HS-5 (cell line): ENCODE data around the gene SLC49A3.
"Not testable (repeated sequence)": the region's sequence is repeated elsewhere in the genome, so short reads cannot be mapped to it uniquely, and the experiment has no call there.

Experiments
- DNase-seq: peaks from one replicate; pipeline ENCODE4 v3.0.0-alpha.2; 2012; ENCODE audit warnings: low read depth

Gene SLC49A3

DNA sequence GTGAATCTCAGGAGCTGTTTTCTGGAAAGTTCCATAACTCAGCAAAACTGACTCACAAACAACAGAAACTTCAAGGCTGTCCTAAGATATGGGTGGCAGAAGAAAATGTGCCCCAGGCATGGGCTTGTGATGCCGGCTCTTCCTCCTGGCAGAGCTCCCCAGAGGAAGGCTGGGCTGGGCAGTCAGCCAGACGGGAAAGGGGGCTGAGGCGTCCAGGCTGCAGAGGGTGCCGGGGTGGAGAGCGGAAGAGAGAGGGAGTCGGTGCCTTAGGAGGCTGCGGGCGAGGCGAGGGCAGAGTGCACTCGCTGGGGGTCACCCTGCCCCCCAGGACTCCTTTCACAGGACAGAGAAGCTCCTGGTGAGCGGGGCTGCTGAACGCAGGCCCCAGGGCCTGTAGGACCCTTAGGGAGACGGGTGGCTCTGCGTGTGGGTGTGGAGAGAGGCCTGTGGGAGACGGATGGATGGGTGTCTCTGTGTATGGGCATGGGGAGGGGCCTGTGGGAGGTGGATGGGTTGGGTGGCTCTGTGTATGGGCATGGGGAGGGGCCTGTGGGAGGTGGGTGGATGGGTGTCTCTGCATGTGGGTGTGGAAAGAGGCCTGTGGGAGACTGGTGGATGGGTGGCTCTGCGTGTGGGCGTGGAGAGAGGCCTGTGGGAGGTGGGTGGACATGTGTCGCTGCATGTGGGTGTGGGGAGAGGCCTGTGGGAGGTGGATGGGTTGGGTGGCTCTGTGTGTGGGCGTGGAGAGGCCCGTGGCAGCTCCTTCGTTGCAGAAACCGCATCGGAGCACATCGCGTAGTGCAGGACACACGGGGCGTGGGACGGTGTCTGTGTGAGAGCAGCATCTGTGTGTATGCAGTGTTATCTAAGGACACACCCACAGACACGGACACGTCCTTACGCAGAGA, 32.6 kb upstream of the SLC49A3 start:
- DNase-seq, result no peak

DNA sequence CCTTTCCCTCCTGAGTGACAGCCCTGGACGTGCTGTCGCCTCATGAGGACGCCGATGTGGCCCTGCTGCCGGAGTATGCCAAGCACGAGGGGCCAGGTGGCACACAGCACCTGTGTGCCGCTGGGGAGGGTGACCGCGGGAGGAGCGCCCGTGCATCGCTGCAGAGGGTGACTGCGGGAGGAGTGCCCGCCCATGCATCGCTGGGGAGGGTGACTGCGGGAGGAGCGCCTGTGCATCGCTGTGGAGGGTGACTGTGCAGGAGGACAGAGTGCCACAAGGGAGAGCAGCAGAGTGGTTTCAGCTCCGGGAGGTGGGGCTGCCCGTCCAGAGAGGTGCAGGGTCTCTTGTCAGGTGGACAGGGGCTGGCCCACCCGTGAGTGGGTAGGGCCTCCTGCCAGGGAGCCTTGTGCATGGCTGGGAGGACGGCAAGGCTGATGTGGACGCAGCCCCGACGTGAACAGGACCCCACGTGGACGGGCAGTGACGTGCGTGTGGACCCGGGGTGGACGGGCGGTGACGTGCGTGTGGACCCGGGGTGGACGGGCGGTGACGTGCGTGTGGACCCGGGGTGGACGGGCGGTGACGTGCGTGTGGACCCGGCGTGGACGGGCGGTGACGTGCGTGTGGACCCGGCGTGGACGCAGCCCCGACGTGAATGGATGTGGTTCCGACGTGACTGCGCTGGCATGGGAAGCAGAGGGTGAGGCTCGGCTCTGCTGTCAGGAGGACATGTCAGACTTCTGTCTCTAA, 31.3 kb upstream of the SLC49A3 start:
- DNase-seq, result no peak

DNA sequence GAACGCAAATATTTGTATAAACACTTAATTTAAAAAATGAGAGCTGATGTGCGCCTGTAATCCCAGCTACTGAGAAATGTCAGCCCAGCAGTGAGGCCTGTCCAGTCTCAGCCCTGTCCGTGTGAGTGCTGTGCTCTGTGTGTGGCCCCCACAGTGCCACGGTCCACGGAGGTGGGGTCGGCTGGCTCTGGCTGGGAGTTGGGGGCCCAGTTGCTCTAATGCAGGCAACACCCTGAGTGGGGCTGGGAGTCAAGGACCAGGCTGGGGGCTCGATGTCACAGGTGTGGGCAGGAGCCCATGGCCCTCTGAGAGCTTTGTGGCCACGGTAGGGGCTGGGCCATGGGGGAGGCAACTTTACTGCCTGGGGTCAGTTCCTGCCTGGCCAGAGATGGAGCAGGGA, 29.5 kb upstream of the SLC49A3 start:
- DNase-seq, result no peak

DNA sequence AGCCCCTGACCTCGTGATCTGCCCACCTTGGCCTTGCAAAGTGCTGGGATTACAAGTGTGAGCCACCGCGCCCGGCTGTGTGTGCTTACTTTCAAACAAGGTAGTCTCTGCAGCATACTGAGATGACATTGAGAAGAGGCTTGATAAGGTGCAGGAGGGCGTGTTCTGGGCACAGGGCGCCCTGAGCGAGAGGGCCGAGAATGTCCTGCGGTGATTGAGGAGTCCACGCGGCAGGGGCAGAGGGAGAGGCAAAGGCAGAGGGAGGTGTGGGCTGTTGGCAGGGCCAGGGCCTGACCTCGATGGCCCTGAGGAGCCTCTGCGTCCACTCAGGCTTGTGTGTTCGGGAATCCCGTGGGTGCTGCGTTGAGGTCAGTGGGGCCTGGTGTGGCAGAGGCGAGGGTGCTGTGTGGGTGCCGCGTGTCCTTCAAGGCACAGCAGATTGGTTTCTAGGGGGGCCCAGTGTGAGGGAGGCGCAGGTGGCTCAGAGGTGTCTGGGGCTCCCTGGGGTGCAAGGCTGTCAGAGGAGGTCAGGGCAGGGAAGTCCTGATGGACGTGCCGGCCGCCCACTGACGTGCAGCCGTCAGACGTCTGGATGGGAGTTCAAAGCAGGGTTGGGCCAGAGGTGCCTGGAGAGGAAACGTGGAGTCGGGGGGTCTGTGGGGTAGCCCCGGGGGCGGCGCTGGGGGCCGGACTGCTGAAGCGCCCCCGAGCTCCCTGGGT, 28.8 kb upstream of the SLC49A3 start:
- DNase-seq, result no peak

DNA sequence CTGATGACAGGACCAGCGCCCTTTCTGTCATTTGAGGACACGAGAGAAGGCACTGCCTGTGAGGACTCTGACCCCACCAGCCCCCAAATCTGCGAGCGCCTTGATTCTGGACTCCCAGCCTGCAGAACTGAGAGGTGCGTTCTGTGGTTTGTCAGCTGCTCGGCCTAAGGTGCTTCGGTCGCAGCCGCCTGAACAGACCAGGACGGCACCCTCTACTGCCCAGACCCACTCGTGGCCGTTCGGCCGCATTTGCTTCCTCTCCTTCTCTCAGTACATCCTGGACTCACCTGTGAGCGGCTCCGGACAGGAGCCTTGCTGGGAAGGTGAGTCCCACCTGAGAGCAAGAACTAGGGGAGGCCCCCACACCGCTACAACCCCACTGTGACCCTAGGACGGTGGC, 25.1 kb upstream of the SLC49A3 start:
- no peak for DNase-seq

DNA sequence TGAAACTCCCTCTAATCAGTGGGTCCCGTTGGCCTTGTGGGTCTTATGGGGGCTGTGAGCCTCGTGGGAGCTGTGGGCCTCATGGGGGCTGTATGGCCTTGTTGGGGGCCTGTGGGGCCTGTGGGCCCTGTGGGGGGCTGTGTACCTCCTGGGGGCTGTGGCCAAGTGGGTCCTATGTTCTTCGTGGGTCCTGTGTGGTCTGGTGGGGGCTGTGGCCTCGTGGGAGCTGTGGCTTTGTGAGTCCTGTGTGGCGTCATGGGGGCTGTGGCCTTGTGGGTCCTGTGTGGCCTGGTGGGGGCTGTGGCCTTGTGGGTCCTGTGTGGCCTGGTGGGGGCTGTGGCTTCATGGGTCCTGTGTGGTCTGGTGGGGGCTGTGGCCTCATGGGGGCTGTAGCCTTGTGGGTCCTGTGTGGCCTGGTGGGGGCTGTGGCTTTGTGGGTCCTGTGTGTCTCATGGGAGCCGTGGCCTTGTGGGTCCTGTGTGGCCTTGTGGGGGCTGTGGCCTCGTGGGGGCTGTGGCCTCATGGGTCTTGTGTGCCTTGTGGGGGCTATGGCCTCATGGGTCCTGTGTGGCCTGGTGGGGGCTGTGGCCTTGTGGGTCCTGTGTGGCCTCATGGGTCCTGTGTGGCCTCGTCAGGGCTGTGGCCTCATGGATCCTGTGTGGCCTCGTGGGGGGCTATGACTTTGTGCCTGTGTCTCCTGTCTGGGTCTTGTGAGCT, 24.1 kb upstream of the SLC49A3 start:
- DNase-seq, result no peak

DNA sequence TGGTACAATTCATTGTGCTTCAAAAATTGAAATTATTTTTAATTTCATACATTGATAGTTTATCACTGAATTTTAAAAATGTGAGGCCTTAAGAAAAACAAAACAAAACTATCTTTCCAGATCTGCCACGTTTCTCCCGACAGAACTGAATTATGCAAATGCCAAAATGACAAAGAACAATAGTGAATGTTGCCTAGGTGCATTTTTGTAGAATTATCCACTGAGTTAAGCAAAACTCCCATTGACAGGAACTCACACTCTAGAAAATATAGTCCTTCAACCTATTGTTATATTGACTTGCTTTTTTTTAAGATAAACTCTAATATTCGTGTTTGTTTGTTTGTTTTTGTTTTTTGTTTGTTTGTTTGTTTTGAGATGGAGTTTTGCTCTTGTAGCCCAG, 23.1 kb upstream of the SLC49A3 start:
- no peak for DNase-seq

DNA sequence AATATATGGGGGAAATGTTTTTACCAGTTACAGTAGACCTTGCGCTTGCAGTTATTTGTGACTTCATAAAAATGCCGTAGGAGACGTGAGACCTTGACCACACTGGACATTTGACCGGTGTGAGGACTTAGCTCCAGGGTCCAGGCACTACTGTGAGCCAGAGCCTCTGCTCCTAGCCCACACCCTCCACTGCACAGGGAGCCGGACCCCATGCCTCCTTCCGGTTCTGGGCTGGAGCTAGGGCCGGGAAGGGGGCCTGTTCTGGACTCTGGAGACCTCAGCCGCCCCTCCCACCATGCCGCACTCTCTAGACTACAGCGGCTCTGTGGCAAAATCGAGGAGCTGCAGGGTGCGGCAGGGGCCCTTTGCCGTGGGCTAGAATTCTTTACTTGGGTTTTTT, 22.0 kb upstream of the SLC49A3 start:
- no peak for DNase-seq

DNA sequence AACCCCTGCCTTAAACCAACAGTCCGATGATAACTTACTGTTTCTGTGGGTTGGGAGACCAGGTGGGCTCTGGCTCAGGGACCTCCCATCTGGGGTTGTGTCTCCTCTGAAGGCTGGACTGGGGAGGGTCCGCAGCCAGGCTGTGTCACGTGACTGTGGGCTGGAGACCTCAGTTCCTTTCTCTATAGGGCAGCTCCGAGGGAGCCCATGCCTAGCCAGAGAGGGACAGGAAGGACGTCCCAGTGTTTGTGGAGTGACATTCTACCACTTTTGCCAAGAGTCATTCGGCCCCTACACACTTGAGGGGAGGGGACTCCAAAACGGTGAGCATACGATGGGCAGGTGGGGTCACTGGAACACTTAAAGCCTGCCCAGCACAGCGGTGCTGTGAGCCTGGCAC, 21.2 kb upstream of the SLC49A3 start:
- no peak for DNase-seq

DNA sequence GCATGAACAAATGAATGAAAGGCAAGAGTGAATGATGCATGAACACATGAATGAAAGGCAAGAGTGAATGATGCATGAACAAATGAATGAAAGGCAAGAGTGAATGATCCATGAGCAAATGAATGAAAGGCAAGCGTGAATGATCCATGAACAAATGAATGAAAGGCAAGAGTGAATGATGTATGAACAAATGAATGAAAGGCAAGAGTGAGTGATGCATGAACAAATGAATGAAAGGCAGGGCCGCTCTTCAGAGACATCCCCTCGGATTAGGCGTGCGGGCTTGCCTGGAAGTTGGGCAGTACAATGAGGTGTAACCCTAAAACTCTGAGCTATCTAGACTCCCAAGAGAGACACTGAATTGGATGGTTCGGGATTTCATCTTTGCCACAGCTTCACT, 20.4 kb upstream of the SLC49A3 start:
- no peak for DNase-seq

DNA sequence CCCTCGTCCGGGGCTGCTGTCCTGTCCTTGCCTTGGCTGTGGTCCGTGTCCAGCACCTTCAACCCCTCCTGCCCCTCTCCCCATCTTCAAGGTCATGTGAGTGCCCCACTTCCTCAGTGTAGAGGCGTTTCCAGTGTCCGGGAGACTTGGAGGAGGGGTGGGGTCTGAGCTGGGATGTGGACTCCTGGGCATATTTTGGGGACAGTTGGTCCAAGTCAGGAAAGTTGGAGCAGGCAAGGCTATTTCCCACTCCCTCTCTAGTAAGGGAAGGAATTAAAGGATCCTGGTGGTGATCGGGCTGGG, 19.6 kb upstream of the SLC49A3 start:
- DNase-seq, result no peak

DNA sequence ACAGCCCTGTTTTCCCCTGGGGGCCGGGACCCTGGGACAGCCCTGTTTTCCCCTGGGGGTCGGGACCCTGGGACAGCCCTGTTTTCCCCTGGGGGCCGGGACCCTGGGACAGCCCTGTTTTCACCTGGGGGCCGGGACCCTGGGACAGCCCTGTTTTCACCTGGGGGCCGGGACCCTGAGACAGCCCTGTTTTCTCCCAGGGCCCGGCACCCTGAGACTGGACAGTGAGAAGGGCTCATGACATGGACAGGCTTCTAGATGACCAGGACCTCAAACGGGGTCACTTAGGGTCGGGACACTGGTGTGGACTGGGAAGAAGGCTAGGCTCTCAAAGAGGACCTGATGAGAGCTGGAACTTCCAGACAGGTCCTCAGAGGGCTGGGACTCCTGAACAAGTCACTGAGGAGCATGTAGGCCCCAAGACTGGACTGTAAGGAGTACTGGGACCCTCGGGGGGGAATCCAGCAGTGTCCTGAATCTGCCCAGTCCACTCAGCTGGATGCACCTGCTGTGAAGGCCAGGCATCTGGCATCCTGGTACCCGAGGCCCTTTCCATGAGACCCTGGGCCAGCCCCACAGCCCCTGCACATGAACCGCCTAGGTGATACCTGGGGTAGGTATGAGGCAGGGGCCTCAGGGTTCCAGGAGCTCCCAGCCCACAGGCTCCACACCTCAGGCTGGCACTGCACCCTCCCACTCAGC, 19.1 kb upstream of the SLC49A3 start:
- DNase-seq, result no peak

DNA sequence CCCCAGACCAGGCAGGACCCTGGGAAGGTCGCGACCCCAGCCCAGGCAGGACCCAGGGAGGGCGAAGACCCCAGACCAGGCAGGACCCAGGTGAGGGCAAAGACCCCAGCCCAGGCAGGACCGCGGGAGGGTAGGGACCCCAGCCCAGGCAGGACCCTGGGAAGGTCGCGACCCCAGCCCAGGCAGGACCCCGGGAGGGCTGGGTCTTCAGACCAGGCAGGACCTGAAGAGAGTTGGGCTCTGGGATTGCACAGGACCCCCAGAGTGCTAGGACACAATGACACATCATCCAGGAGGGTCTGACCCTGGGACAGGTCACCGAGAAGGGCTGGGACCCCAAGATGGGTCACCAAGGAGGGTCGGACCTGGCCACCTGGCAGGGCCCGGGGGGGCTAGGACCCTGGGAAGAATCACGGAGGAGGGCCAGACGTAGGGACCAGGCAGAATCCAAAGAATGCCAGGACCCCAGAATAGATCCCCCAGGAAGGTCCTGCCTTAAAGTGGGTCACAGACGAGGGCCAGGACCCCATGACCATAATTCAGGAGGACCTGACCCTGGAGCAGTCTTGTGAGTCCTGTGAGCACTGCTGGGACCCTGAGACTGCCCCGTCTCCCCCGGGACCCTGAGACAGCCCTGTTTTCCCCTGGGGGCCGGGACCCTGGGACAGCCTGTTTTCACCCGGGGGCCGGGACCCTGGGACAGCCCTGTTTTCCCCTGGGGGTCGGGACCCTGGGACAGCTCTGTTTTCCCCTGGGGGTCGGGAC, 18.1 kb upstream of the SLC49A3 start:
- no peak for DNase-seq

DNA sequence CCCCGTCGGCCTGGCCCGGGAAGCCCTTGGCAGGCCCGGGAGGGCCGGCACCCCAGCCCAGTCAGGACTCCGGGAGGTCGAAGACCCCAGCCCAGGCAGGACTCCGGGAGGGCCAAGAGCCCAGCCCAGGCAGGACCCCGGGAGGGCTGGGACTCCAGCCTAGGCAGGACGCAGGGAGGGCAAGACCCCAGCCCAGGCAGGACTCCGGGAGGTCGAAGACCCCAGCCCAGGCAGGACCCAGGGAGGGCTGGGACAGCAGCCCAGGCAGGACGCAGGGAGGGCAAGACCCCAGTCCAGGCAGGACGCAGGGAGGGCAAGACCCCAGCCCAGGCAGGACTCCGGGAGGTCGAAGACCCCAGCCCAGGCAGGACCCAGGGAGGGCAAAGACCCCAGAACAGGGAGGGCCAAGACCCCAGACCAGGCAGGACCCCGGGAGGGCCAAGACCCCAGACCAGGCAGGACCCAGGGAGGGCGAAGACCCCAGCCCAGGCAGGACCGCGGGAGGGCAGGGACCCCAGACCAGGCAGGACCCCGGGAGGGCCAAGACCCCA, 17.2 kb upstream of the SLC49A3 start:
- not testable (repeated sequence) for DNase-seq

DNA sequence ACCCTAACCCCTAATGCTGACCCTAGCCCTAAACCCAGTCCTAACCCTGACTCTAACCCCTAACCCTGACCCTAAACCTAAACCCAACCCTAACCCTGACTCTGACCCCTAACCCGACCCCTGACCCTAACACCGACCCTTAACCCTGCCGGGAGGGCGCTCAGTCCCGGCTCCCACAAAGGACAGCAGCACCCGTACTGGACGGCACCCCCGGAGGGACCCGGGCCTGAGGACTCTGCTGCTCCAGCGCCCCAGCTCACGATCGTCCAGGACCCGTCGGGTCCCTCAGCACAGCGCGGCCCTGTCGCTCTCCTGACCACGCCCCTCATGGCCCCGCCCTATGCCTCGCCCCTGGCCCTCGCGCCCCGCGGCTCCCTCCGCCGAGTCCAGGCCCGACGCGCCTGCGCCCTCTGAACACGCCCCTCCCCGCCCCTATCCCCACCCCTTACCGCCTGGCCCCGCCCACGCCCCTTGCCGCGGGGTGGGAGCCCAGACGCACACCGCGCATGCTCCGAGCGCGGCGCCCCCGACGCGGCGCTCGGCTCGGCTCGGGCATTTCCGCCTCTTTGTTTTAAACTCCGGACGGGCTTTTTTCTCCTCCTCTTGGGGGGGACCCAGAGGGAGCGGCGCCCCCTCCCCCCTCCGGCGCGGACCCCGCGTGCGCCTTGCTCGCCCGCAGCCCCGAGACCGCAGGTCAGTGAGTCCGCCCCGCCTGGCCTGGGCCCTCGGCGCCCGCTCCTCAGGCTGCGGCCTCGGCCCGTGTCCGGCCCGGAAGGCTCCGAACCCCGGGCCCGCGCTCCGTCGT, 16.5 kb upstream of the SLC49A3 start, which contains the start of gene PCGF3:
Gene PCGF3, plus strand, starts transcription at position 555 of the 805 bp plus-strand sequence. CDS start 27,849 bp downstream, outside the sequence.
- DNase-seq, result peak; percentile 44

DNA sequence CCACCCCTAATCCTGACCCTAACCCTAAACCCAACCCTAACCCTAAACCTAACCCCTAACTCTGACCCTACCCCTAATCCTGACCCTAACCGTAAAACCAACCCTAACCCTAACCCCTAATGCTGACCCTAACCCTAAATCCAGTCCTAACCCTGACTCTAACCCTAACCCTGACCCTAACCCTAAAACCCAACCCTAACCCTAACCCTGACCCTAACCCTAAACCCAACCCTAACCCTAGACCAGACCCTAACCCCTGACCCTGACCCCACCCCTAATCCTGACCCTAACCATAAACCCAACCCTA, 16.0 kb upstream of the SLC49A3 start:
- no peak for DNase-seq

DNA sequence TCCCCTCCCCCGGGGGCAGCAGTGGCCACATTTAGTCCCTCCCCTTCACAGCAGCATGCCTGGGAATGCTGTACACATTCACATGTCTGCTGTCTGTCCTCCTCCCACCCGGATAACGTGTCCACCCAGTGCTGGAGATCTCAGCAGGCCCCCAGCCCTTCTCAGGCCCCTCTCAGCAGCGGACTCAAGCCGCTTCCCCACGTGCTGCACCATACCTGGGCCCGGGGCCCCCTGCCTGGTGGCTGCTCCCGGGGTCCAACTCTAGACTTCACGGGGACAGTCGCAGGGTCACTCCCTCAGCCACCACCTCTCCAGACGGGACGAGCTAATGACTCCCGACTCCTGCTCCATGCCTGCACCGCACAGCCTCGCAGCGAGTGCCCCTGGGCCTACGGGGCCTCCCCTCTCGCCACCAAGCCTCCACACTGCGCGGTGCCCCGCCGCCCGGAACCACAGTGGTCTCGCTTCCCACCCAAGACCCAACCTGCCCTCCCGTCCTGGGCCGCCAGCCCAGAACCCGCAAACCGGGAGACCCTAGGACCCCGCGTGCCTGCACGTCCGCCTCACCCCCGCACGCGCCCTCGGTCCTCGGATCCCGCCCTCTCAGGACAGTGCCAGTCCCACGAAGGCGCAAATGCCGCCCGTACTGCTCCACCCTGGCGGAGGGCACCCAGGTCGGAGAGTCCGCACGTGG, 15.4 kb upstream of the SLC49A3 start:
- DNase-seq, result no peak

DNA sequence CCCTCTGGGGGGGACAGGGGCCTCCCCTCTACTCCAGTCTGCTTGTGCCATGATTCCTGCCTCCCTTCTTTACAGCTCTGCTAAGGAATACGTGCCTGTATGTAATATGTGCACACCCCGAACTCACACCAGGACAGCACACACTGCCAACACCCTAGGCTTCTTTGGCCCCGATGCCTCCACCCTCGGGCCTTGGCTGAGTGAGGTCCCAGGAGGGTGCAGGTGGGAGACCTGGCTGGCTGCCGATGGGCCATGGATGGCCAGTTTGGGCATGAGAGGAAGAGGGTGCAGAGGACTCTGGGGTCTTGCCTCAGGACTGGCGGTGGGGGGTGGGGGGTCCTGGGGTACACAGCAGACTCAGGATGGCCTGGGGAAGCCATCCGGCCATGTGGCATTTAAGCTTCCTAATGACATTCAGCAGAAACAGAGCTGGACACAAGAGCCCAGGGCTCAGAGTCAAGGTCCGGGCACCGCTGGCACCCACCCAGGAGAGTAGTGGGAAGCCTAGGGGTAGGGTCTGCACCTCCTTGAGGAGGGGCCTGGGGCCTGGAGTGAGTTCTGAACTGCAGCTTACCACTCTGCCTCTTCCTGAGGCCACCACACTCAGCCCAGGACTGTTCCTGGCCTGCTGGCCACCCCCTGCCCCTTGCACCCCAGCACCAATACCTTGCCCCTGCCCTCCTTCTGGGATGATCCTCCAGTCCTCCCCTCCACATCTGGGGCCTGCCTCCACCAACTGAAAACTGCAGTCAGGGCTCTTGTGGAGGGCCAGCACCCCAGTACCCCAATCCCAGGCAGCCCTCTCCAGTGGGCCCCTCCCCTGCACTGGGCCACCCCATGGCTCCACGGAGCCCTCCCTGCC, 14.6 kb upstream of the SLC49A3 start:
- DNase-seq, result no peak
